GM12874 (cell line): ENCODE measurements around the gene HDAC4.

Source experiments
- TF ChIP-seq, protein P1 (sequence below): IDR thresholded peaks from 2 replicates; pipeline ENCODE4 v1.5.1; 2011; ENCODE audit warnings: low read depth, mild to moderate bottlenecking, control low read depth, low read length, moderate library complexity; ENCODE audit not compliant: insufficient read depth

Gene HDAC4

DNA sequence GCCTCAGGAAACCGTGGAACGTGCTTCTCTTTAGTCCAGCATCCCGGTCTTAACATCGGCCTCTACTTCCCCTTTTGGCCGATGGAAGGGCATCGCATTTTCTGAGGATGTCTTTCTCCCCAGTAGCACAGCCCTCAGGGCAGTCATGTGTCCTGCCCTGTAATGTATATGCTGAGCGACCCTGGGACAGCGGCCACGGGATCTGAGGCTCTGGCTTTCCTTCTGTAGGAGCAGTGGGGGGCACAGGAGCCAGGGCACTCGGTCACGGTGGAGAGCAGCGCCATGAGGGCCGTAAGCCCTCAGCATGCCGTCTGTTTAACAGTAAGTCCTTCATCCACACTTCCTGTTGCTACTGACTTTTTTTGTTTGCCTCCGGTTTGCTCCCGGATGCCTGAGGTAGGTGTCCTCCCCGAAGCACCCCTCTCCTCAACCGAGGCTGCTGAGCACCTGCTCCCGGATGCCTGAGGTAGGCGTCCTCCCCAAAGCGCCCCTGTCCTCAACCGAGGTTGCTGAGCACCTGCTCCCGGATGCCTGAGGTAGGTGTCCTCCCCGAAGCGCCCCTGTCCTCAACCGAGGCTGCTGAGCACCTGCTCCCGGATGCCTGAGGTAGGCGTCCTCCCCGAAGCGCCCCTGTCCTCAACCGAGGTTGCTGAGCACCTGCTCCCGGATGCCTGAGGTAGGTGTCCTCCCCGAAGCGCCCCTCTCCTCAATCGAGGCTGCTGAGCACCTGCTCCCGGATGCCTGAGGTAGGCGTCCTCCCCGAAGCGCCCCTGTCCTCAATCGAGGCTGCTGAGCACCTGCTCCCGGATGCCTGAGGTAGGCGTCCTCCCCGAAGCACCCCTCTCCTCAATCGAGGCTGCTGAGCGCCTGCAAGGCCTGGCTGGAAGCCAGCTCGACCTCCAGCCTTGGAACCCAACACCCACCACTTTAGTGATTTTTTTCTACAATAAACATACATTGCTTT is 169.3 kb downstream of the HDAC4 start:
- TF ChIP-seq, protein P1, sequence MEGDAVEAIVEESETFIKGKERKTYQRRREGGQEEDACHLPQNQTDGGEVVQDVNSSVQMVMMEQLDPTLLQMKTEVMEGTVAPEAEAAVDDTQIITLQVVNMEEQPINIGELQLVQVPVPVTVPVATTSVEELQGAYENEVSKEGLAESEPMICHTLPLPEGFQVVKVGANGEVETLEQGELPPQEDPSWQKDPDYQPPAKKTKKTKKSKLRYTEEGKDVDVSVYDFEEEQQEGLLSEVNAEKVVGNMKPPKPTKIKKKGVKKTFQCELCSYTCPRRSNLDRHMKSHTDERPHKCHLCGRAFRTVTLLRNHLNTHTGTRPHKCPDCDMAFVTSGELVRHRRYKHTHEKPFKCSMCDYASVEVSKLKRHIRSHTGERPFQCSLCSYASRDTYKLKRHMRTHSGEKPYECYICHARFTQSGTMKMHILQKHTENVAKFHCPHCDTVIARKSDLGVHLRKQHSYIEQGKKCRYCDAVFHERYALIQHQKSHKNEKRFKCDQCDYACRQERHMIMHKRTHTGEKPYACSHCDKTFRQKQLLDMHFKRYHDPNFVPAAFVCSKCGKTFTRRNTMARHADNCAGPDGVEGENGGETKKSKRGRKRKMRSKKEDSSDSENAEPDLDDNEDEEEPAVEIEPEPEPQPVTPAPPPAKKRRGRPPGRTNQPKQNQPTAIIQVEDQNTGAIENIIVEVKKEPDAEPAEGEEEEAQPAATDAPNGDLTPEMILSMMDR: no peak

DNA sequence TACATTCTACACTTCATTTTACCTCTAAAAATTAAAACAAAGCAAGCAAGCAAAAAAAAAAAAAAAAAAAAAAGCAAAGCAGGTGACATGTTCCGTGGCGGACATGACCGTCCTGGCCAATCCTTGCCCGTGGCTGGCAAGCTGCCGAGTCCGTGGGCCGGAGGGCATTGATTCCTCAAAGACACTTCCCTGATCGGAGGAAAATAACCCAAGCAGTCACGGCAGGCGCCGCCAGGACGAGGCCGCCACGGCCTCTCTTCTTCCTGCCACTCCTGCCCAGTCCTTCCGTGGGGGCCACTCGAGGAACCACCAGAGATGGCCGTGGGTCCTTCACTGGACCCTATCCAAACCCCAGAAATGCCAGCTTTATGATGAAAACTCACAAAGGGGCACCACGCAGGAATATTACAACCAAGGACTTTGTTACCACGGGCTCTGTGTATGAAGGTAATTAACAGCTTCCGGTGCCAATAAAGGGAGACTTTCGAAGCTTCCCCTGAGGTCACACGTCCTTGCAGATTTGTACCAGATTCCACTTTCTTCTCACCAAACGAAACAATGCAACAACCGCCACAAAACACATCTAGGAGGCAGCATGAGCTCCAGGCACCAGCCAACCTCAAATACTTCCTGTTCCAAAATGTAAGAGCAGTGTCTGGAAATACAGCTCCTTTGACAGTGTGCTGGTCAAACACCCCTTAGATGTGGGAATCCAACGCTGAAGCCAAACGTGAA is 170.3 kb downstream of the HDAC4 start:
- TF ChIP-seq, protein P1: no peak

DNA sequence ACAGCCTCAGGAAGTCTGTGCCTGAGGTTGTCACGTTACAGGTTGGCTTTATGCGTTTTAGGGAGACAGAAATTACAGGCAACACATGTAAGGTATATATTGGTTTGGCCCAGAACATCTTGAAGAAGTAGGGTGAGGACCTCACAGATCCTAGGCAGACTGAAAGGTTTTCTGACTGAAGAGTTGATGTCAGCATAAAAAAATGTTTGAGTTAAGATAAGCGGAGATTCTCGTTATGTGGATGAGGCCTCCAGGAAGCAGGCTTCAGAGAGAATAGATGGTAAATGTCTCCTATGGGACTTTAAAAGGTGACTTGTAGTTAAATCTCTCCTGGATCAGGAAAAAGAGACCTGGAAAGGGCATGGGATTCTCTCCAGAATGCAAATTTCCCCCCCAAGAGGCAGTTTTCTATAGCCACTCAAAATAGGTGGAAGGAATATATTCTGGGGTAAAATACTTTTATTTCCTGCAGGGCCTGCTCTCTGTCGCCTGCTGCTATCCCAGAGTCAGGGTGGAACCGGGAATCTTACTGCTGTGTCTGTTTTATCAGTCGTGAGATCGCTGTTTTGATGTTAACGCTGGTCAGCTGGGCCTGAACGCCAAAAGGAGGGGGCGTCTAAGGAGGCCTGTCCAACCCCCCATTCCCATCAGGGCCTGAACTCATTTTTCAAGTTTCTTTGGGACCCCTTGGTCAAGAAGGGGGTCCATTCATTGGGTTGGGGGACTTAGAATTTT is 171.1 kb downstream of the HDAC4 start:
- TF ChIP-seq, protein P1: no peak

DNA sequence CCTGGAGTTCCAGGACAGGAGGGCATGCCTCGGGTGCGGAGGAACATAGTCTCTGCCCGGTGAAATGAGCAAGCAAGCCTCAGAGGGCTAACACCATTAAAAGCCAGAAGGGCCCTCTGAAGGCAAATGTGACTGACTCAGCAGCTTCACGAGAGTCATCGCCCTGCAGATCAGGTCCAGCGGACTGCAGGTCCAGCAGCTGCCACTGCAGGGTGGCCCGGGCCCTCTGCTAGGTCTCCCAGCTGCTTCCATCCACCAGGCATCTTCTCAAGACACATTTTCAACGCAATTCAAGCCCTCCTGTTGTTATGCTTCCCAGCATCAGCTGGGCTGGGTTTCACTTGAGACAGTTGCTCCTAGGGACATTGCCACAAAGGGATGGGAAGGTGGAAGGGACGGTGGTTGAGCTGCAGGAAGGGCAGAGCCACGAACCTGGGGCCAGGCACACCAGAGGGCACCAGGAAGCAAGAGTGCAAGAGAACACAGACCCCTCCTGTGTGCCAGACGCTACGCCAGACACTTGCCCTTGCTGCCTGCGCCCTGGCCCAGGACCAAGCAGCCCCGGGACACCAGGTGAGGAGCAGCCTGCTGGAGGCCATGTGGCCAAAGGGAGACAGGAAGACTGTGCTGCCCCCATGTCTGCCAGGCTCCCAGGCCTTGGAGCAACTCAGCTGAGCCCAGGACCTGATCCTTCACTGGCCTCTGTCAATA is 173.0 kb downstream of the HDAC4 start:
- TF ChIP-seq, protein P1: no peak

DNA sequence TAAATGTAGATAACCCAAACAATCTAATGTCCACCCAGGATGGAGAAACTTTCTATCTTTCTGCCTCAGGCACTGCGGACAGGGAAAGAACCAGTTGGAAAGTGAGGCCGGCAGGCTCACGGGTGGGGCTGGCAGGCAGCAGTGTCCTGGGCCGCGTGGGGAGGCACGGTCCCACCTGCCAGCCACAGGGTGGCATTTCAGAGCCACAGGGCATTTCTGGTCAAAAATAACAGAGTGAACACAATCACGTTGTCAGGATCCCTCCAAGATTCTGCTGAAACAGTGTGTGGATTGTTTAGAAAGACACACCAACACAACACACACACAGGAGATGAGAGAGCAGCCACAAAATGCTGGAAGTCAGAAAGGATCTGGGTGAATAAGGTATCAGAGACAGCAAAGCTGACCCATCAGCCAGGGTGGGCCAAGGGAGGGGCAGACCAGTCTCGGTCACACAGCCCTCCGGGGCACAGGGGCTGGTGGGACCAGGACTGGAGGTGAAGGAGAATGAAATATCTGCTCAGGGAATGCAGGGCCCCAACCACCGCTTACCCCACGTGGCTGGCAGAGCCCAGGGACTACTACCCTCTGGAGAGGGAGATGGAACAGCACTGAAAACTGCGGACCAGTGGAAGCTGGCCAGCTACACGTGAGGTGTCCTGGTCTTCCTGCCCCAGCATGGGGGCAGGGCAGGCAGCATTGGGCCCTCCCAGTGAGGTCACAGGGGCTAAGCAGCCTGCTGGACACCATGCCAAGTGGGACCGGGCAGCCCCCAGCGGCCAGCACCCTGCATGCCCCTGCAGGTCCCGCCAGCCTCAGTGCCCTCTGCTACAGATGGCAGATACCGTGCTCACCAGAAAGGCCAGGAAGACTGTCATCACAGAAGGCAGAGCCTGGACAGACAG is 173.9 kb downstream of the HDAC4 start:
- TF ChIP-seq, protein P1: no peak

DNA sequence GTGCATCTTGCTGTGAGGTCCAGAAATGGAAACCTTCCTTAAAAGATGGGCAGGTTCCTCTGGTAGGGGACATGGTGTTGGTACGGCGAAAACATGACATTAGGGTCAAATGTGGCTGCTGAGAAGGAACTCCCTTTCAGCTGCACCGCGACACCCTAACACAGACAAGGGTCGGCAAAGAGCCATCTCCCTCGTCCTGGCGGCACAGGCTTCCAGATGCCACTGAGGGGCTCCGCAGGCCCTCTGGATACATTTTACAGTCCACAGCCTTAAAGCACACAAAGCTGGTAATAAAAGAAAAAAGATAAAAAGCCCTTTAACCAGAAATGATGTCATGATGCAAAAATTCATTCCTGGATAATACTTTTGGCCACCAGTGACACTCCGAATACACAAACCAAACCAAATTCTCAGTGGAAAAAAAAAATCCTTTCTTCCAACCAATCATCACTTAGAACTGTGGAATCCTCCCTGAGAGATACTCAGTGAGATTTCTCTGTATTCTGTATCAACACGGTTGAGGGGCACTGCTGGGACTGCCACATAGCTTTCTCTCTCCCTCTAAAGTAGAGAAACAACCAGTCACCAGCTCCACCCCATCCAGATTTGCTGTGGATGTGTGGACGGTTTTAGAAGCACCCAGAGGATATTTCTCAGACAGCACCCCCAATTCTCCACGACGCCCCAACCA is 174.8 kb downstream of the HDAC4 start:
- TF ChIP-seq, protein P1: no peak
